D721Med (cell line): ENCODE measurements around the gene TIAM2.

Experiments
- DNase-seq: peaks from one replicate; pipeline ENCODE4 v3.0.0; 2011; ENCODE audit warnings: low spot score; ENCODE audit not compliant: insufficient read length
- FAIRE-seq: peaks from 2 replicates; lab custom pipeline; 2011; peaks lifted over from hg19 to GRCh38; lab: Jason Lieb, UNC
- CTCF ChIP-seq: IDR thresholded peaks from 2 replicates; pipeline ENCODE4 v1.5.1; 2012; ENCODE audit warnings: mild to moderate bottlenecking, control low read depth; ENCODE audit not compliant: insufficient read depth; ENCODE audit errors: missing control alignments

Gene TIAM2

GRCh38 chr6:155278319-155279049 is 283.4 kb downstream of the TIAM2 start:
- FAIRE-seq, result no peak
- no peak for DNase-seq
- no peak for TF ChIP-seq CTCF

- FAIRE-seq (no peak), DNase-seq (no peak)
- no peak for TF ChIP-seq CTCF
These were observed 289.7 kb downstream of the TIAM2 start for GRCh38 chr6:155284775-155285174.

GRCh38 chr6:155287762-155288161 is 292.6 kb downstream of the TIAM2 start:
- DNase-seq (no peak), FAIRE-seq (no peak)
- TF ChIP-seq CTCF, result no peak

GRCh38 chr6:155290491-155290890 is 295.4 kb downstream of the TIAM2 start:
- no peak for TF ChIP-seq CTCF
- no peak for FAIRE-seq

GRCh38 chr6:155291291-155291690 is 296.2 kb downstream of the TIAM2 start:
- DNase-seq, result no peak
- no peak for TF ChIP-seq CTCF
- FAIRE-seq, result no peak

More at GRCh38 chr6:155290491-155290890, 295.4 kb downstream of the TIAM2 start:
- no peak for DNase-seq

GRCh38 chr6:155292711-155293110 is 297.6 kb downstream of the TIAM2 start:
- FAIRE-seq (no peak), DNase-seq (no peak)
- TF ChIP-seq CTCF, result no peak

- no peak for DNase-seq
- FAIRE-seq, result no peak
- no peak for TF ChIP-seq CTCF
These were observed 302.6 kb downstream of the TIAM2 start for GRCh38 chr6:155297669-155298068.
